ENCODE data around the gene BAD. TPM values are rescaled to one million over a fixed set of nuclear protein-coding genes. Genes with fewer than 3 reads are reported as not detected.

Gene BAD
- total RNA-seq, 1 donor from 2014 or later, result 26.6 TPM

Other genes starting within 250 kb of the BAD start
- gene FLRT1, start 248.7 kb downstream of the BAD start, total RNA-seq, result not detected in 2 replicates
- gene MACROD1, start 118.6 kb downstream of the BAD start, total RNA-seq, result 4.5 and 5.5 TPM in 2 replicates
- 155 and 159 TPM in 2 replicates for gene STIP1, start 98.5 kb downstream of the BAD start, total RNA-seq
- gene FERMT3, start 77.9 kb downstream of the BAD start, total RNA-seq, result 154 and 169 TPM in 2 replicates
- gene TRPT1, start 58.5 kb downstream of the BAD start, total RNA-seq, result 50.6 and 51.3 TPM in 2 replicates
- gene NUDT22, start 58.4 kb downstream of the BAD start, total RNA-seq, result 81.0 and 95.3 TPM in 2 replicates
- 47.5 and 53.3 TPM in 2 replicates for gene DNAJC4, start 54.1 kb downstream of the BAD start, total RNA-seq
- gene VEGFB, start 50.1 kb downstream of the BAD start, total RNA-seq, result 86.7 and 97.4 TPM in 2 replicates
- gene FKBP2, start 43.6 kb downstream of the BAD start, total RNA-seq, result 31.4 and 39.4 TPM in 2 replicates
- 112 and 127 TPM in 2 replicates for gene PPP1R14B, start 37.7 kb downstream of the BAD start, total RNA-seq
- 7.9 and 8.1 TPM in 2 replicates for gene PLCB3, start 33.1 kb downstream of the BAD start, total RNA-seq
- 48.6 and 53.1 TPM in 2 replicates for gene GPR137, start 1.2 kb upstream of the BAD start, total RNA-seq
- gene KCNK4, start 6.6 kb upstream of the BAD start, total RNA-seq, result 0.24 and 0.44 TPM in 2 replicates
- gene CATSPERZ, start 15.7 kb upstream of the BAD start, total RNA-seq, result not detected in 2 replicates
- 44.8 and 48.3 TPM in 2 replicates for gene ESRRA, start 20.9 kb upstream of the BAD start, total RNA-seq
- gene TRMT112, start 32.9 kb upstream of the BAD start, total RNA-seq, result 156 and 175 TPM in 2 replicates
- 73.6 and 85.8 TPM in 2 replicates for gene PRDX5, start 33.5 kb upstream of the BAD start, total RNA-seq
- gene CCDC88B, start 55.5 kb upstream of the BAD start, total RNA-seq, result 180 and 201 TPM in 2 replicates
- gene RPS6KA4, start 74.5 kb upstream of the BAD start, total RNA-seq, result 18.0 and 22.6 TPM in 2 replicates

Data from activated B cell treated with CpG ODN at 0.5 μM for 24 hours (primary cell).